WERI-Rb-1 (cell line): ENCODE results near the gene NACC1.

ENCODE experiments used
- DNase-seq: peaks from one replicate; pipeline ENCODE4 v3.0.0-alpha.2; 2020
- H3K27ac ChIP-seq: fragments of 250-450 bp; sonication (Bioruptor Pico); 2 replicates; pipeline ENCODE4 v1.5.1; 2020; ENCODE audit warnings: mild to moderate bottlenecking, moderate library complexity
- H3K27me3 ChIP-seq: fragments of 250-450 bp; sonication (Bioruptor Pico); 2 replicates; pipeline ENCODE4 v1.5.1; 2021; ENCODE audit warnings: mild to moderate bottlenecking, low read depth, moderate library complexity; ENCODE audit not compliant: insufficient read depth, severe bottlenecking
- H3K36me3 ChIP-seq: fragments of 250-450 bp; sonication (Bioruptor Pico); 2 replicates; pipeline ENCODE4 v1.5.1; 2020; ENCODE audit warnings: mild to moderate bottlenecking, moderate library complexity
- H3K4me3 ChIP-seq: 2 replicates; pipeline ENCODE4 v1.5.1; 2011; ENCODE audit warnings: low read depth, mild to moderate bottlenecking, control low read depth, low read length
- H3K9me3 ChIP-seq: fragments of 250-450 bp; sonication (Bioruptor Pico); 2 replicates; pipeline ENCODE4 v1.5.1; 2021; ENCODE audit warnings: mild to moderate bottlenecking, moderate library complexity; ENCODE audit not compliant: severe bottlenecking
- TF ChIP-seq, protein P1 (sequence below): IDR thresholded peaks from 2 replicates; pipeline ENCODE4 v1.5.1; 2011; ENCODE audit warnings: low read depth, mild to moderate bottlenecking, control low read depth, inconsistent platforms, low read length

The NACC1 gene

DNA sequence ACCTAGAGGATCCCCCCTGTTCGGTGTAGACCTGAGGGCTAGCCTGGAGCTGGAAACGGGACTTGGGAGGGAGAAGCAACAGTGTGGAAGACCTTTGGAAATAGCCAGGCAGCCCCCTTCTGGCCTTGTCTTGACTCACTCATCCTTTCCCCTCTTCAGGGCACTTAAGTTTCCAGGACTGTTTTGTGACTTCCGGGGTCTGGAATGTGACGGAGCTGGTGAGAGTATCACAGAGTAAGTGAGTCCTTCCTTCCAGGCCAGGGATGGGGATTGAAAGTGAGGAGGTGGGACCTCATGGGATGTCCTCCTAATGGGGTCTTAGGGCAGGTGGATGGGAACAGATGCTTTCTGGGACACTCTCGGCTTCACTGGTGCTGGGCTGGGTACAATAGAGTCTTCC is 44.8 kb upstream of the NACC1 start:
- TF ChIP-seq, protein P1, sequence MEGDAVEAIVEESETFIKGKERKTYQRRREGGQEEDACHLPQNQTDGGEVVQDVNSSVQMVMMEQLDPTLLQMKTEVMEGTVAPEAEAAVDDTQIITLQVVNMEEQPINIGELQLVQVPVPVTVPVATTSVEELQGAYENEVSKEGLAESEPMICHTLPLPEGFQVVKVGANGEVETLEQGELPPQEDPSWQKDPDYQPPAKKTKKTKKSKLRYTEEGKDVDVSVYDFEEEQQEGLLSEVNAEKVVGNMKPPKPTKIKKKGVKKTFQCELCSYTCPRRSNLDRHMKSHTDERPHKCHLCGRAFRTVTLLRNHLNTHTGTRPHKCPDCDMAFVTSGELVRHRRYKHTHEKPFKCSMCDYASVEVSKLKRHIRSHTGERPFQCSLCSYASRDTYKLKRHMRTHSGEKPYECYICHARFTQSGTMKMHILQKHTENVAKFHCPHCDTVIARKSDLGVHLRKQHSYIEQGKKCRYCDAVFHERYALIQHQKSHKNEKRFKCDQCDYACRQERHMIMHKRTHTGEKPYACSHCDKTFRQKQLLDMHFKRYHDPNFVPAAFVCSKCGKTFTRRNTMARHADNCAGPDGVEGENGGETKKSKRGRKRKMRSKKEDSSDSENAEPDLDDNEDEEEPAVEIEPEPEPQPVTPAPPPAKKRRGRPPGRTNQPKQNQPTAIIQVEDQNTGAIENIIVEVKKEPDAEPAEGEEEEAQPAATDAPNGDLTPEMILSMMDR, result no peak
- no peak for DNase-seq
- H3K27me3 ChIP-seq, result no peaks in the 10 kb centered on the region
- no peak overlapping the region for H3K4me3 ChIP-seq
- H3K9me3 ChIP-seq, result no peaks in the 10 kb centered on the region
- H3K36me3 ChIP-seq, result no peaks in the 10 kb centered on the region
- H3K27ac ChIP-seq, result no peak overlapping the region

GRCh38 chr19:13074378-13074777 is 43.7 kb upstream of the NACC1 start:
- Histone ChIP-seq H3K9me3 (no peaks in the 10 kb centered on the region), H3K36me3 (no peaks in the 10 kb centered on the region), H3K27ac (no peak overlapping the region), H3K27me3 (no peaks in the 10 kb centered on the region), H3K4me3 (no peak overlapping the region)
- DNase-seq, result no peak
- TF ChIP-seq, protein P1, result no peak

DNA sequence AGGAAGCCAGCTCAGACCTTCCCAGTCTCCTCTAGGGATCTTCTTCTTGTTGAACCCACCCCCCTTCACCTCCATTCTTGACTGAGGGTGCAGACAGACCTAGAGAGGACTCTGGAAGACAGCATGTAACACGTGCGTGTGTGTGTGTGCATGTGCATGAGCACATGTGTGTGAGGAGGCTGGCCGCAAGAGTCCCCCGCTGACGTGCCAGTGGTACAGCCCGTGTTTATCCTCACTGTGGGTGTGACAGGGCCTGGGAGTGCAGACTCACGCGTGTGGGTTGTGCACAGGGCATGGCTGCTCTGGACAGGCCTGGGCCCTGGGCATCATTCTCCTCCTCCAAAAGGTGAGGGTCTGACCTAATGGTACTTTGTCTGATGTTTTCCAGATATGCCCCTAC is 41.7 kb upstream of the NACC1 start:
- Histone ChIP-seq H3K27ac (no peak overlapping the region), H3K36me3 (no peaks in the 10 kb centered on the region), H3K4me3 (no peak overlapping the region), H3K9me3 (no peaks in the 10 kb centered on the region), H3K27me3 (no peaks in the 10 kb centered on the region)
- TF ChIP-seq, protein P1, result no peak
- no peak for DNase-seq

DNA sequence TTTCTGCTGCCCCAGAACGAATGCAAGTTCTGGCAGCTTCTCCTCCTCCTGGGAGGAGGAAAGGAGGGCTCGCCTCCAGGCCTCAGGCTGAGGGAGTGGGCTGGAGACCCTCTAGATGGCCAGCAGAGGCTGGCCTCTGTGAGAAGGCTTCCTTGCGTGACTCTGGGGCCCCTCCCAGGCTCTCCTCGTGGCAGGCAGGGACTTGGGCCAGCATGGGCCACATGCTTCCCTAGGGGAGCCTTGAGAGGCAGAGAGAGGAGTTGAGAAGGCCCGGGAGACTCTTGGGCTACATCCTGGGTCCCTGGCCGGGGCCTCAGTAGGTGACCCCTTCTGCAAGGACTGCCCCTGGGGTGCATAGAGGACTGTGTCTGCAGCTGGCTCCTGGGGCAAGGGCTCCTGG is 41.3 kb upstream of the NACC1 start:
- no peak overlapping the region for H3K27ac ChIP-seq
- no peaks in the 10 kb centered on the region for H3K9me3 ChIP-seq
- TF ChIP-seq, protein P1, result no peak
- no peak overlapping the region for H3K4me3 ChIP-seq
- no peak for DNase-seq
- H3K27me3 ChIP-seq, result no peaks in the 10 kb centered on the region
- no peaks in the 10 kb centered on the region for H3K36me3 ChIP-seq

- Histone ChIP-seq H3K27me3 (no peaks in the 10 kb centered on the region), H3K27ac (no peak overlapping the region), H3K4me3 (no peak overlapping the region), H3K36me3 (no peaks in the 10 kb centered on the region), H3K9me3 (no peaks in the 10 kb centered on the region)
- TF ChIP-seq, protein P1, result no peak
- DNase-seq, result no peak
Observed at GRCh38 chr19:13077240-13077639, 40.8 kb upstream of the NACC1 start.

- TF ChIP-seq, protein P1, result no peak
- H3K9me3 ChIP-seq, result no peaks in the 10 kb centered on the region
- no peak for DNase-seq
- H3K27me3 ChIP-seq, result no peaks in the 10 kb centered on the region
- no peak overlapping the region for H3K4me3 ChIP-seq
- no peaks in the 10 kb centered on the region for H3K36me3 ChIP-seq
- no peak overlapping the region for H3K27ac ChIP-seq
Observed at GRCh38 chr19:13078381-13078780, 39.7 kb upstream of the NACC1 start.
